ENCODE results near the gene KLHL40. TPM values are rescaled to one million over a fixed set of nuclear protein-coding genes. Genes with fewer than 3 reads are reported as not detected.

KLHL40 gene
- total and polyA plus RNA-seq, 2 experiments from 2014 or later: not detected

GRCh38 chr3:42690191-42690590, 4.9 kb downstream of the KLHL40 start:
- Histone ChIP-seq H3K4me2 (no peak overlapping the region), H3K9me3 (ENCODE audit: low read depth) (no peaks in the 10 kb centered on the region), H3K36me3 (replicated peaks; ENCODE audit: insufficient read depth, low read depth) (no peaks in the 10 kb centered on the region), H3K79me2 (no peaks in the 10 kb centered on the region), H4K20me1 (ENCODE audit: insufficient read depth, poor library complexity, severe bottlenecking) (no peaks in the 10 kb centered on the region), H3K9me2 (replicated peaks; ENCODE audit: insufficient read depth) (no peaks in the 10 kb centered on the region), H3K27me3 (no peaks in the 10 kb centered on the region), H3K4me3 (no peak overlapping the region), H3K27ac (no peak overlapping the region), H2AFZ (no peak overlapping the region), H3K4me1 (ENCODE audit: insufficient read depth) (no peaks in the 10 kb centered on the region)
- no peak for DNase-seq (ENCODE audit: low spot score)
- TF ChIP-seq CTCF (IDR thresholded peaks at IDR 0.05; ENCODE audit: poor library complexity) (no peak), EZH2 (IDR thresholded peaks at IDR 0.05; ENCODE audit: borderline replicate concordance) (no peak), EZH2phosphoT487 (IDR thresholded peaks at IDR 0.05; ENCODE audit: low read depth, severe bottlenecking, unreplicated experiment) (no peak)
- 79% methylated on average over 7 of the region's 7 CpGs for WGBS (ENCODE audit: low lambda C conversion rate, missing lambda C conversion rate)

GRCh38 chr3:42690766-42691680, 5.7 kb downstream of the KLHL40 start:
- Histone ChIP-seq H3K4me3 (no peak overlapping the region), H2AFZ (no peak overlapping the region), H3K4me2 (no peak overlapping the region), H3K4me1 (ENCODE audit: insufficient read depth) (no peaks in the 10 kb centered on the region), H3K79me2 (no peaks in the 10 kb centered on the region), H3K27ac (no peak overlapping the region), H3K27me3 (no peaks in the 10 kb centered on the region), H3K36me3 (replicated peaks; ENCODE audit: insufficient read depth, low read depth) (no peaks in the 10 kb centered on the region), H3K9me2 (replicated peaks; ENCODE audit: insufficient read depth) (no peaks in the 10 kb centered on the region), H4K20me1 (ENCODE audit: insufficient read depth, poor library complexity, severe bottlenecking) (no peaks in the 10 kb centered on the region), H3K9me3 (ENCODE audit: low read depth) (no peaks in the 10 kb centered on the region)
- TF ChIP-seq EZH2phosphoT487 (IDR thresholded peaks at IDR 0.05; ENCODE audit: low read depth, severe bottlenecking, unreplicated experiment) (no peak), EZH2 (IDR thresholded peaks at IDR 0.05; ENCODE audit: borderline replicate concordance) (no peak), CTCF (IDR thresholded peaks at IDR 0.05; ENCODE audit: poor library complexity) (no peak)
- DNase-seq (ENCODE audit: low spot score): no peak
- 89% methylated on average over 10 of the region's 10 CpGs for WGBS (ENCODE audit: low lambda C conversion rate, missing lambda C conversion rate)

DNA sequence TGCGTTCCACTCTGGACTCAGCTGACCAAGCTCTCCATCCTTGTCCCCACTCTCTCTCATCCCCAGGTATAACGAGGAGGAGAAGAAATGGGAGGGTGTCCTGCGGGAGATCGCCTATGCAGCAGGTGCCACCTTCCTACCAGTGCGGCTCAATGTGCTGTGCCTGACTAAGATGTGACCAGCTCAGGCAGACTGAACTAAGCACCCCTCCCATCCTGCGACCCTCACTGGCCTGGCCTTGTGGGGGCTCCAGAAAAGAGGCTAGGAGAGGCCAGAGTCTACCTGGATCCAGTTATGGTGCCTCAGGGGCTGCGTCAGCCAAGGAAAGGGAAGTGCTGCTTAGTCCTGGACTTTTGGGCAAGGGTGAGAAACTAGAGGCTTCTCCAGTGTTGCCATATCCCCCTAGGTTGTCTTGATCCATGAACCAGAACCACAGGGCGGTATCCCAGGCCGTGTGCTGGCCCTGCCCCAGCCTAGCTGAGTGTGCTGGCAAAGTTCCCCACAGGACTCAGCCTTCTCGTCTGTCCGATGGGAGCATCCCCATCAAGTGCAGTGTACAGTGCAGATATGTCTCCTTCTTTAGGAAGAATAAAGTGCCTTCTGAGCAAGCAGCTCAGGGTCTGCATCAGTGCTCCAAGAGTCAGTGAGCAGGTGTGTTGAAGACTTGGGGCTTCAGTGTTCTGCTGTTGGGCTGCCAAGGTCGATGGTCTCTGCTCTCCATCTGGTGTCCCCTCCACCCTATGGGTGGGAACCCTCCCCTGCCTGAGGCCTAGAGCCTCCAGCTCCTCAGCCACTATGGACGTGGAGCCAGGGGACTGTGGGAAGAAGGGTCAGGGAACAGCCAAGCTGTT, 6.7 kb downstream of the KLHL40 start:
- H3K4me2 ChIP-seq: no peak overlapping the region
- no peaks in the 10 kb centered on the region for H3K27me3 ChIP-seq
- H4K20me1 ChIP-seq (ENCODE audit: insufficient read depth, poor library complexity, severe bottlenecking): no peaks in the 10 kb centered on the region
- no peaks in the 10 kb centered on the region for H3K9me2 ChIP-seq (replicated peaks; ENCODE audit: insufficient read depth)
- no peak overlapping the region for H3K4me3 ChIP-seq
- DNase-seq (ENCODE audit: low spot score): no peak
- no peaks in the 10 kb centered on the region for H3K4me1 ChIP-seq (ENCODE audit: insufficient read depth)
- H3K36me3 ChIP-seq (replicated peaks; ENCODE audit: insufficient read depth, low read depth): no peaks in the 10 kb centered on the region
- no peaks in the 10 kb centered on the region for H3K9me3 ChIP-seq (ENCODE audit: low read depth)
- H2AFZ ChIP-seq: no peak overlapping the region
- TF ChIP-seq EZH2phosphoT487 (IDR thresholded peaks at IDR 0.05; ENCODE audit: low read depth, severe bottlenecking, unreplicated experiment): no peak
- TF ChIP-seq EZH2 (IDR thresholded peaks at IDR 0.05; ENCODE audit: borderline replicate concordance): no peak
- TF ChIP-seq CTCF (IDR thresholded peaks at IDR 0.05; ENCODE audit: poor library complexity): no peak
- no peaks in the 10 kb centered on the region for H3K79me2 ChIP-seq
- H3K27ac ChIP-seq: no peak overlapping the region
- WGBS (ENCODE audit: low lambda C conversion rate, missing lambda C conversion rate): 87% methylated on average over 13 of the region's 13 CpGs
